ENCODE measurements around the gene LIN28A.

DNA sequence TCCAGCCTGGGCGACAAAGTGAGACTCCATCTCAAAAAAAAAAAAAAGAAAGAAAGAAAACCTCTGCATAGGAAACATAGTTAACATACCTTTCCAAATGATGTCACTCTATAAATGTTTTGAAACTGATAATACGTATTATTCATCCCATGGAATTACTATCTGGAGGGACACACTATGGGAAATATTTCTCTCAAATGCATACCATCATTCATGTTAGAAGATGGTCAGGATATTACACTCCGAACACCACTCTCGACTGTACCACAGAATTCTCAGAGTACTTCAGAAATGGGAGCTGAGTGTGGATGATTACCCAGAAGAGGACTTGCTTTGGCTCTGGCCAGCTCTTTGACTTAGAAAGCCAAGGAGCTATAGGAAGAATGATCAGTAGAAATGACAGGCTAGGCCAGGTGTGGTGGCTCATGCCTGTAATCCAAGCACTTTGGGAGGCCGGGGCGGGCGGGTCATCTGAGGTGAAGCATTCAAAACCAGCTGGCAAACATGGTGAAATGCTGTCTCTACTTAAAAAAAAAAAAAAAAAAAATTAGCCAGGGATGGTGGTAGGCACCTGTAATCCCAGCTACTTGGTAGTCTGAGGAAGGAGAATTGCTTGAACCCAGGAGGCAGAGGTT, 5.2 kb upstream of the LIN28A start:
- TF ChIP-seq, protein P1, sequence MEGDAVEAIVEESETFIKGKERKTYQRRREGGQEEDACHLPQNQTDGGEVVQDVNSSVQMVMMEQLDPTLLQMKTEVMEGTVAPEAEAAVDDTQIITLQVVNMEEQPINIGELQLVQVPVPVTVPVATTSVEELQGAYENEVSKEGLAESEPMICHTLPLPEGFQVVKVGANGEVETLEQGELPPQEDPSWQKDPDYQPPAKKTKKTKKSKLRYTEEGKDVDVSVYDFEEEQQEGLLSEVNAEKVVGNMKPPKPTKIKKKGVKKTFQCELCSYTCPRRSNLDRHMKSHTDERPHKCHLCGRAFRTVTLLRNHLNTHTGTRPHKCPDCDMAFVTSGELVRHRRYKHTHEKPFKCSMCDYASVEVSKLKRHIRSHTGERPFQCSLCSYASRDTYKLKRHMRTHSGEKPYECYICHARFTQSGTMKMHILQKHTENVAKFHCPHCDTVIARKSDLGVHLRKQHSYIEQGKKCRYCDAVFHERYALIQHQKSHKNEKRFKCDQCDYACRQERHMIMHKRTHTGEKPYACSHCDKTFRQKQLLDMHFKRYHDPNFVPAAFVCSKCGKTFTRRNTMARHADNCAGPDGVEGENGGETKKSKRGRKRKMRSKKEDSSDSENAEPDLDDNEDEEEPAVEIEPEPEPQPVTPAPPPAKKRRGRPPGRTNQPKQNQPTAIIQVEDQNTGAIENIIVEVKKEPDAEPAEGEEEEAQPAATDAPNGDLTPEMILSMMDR (IDR thresholded peaks at IDR 0.05; ENCODE audit: insufficient read depth, low read depth, low read length): no peak
- no peak for TF ChIP-seq EZH2 (IDR thresholded peaks at IDR 0.05; ENCODE audit: insufficient read depth, low read length)

Measured in astrocyte (in vitro differentiated cells and primary cell).